GM23338 (cell line): ENCODE measurements around the gene EPM2AIP1. TPM values are rescaled to one million over a fixed set of nuclear protein-coding genes. Genes with fewer than 3 reads are reported as not detected.
A peak's percentile ranks its signal among the peaks of the same experiment; 100 is the strongest.

Source experiments
- ATAC-seq: fragments of 200-7000 bp; cut with Tn5 transposase; 3 replicates; pipeline ENCODE4 v1.9.1; 2020
- DNase-seq: peaks from one replicate; pipeline ENCODE4 v3.0.0-alpha.2; 2015; ENCODE audit warnings: low spot score
- H2AFZ ChIP-seq: fragments of 200-600 bp; sonication (generic); 2 replicates; pipeline ENCODE4 v1.8.0; 2016; ENCODE audit warnings: antibody characterized with exemption, mild to moderate bottlenecking, moderate library complexity
- H3F3A ChIP-seq: fragments of 200-600 bp; sonication (generic); replicated peaks from 2 replicates; pipeline ENCODE4 v1.8.0; 2017; ENCODE audit warnings: antibody characterized with exemption, mixed run types, low read depth
- H3K27ac ChIP-seq: fragments of 200-600 bp; sonication (generic); 2 replicates; pipeline ENCODE4 v1.6.1; 2016; ENCODE audit warnings: low read depth
- H3K27me3 ChIP-seq: fragments of 200-600 bp; sonication (generic); 2 replicates; pipeline ENCODE4 v1.8.0; 2016; ENCODE audit warnings: mild to moderate bottlenecking, mixed run types, moderate library complexity; ENCODE audit not compliant: insufficient read depth
- H3K36me3 ChIP-seq: fragments of 200-600 bp; sonication (generic); 2 replicates; pipeline ENCODE4 v1.8.0; 2016; ENCODE audit warnings: mild to moderate bottlenecking; ENCODE audit not compliant: insufficient read depth
- H3K4me1 ChIP-seq: fragments of 200-600 bp; sonication (generic); 2 replicates; pipeline ENCODE4 v1.8.0; 2016; ENCODE audit warnings: mild to moderate bottlenecking, moderate library complexity; ENCODE audit not compliant: insufficient read depth
- H3K4me2 ChIP-seq: fragments of 200-600 bp; sonication (generic); 2 replicates; pipeline ENCODE4 v1.7.1; 2017; ENCODE audit warnings: mixed run types
- H3K4me3 ChIP-seq: fragments of 200-600 bp; sonication (generic); 2 replicates; pipeline ENCODE4 v1.6.1; 2016; ENCODE audit warnings: mixed run types
- H3K79me2 ChIP-seq: fragments of 200-600 bp; sonication (generic); replicated peaks from 2 replicates; pipeline ENCODE4 v1.8.0; 2017; ENCODE audit warnings: mild to moderate bottlenecking; ENCODE audit not compliant: insufficient read depth
- H3K9me2 ChIP-seq: fragments of 200-600 bp; sonication (generic); 2 replicates; pipeline ENCODE4 v1.8.0; 2017; ENCODE audit not compliant: insufficient read depth
- H4K20me1 ChIP-seq: fragments of 200-600 bp; sonication (generic); replicated peaks from 2 replicates; pipeline ENCODE4 v1.8.0; 2017; ENCODE audit warnings: mild to moderate bottlenecking; ENCODE audit not compliant: insufficient read depth
- H3K27ac Mint-ChIP-seq: 2 replicates; pipeline ENCODE4 v1.8.0; 2020; ENCODE audit warnings: inconsistent platforms, mild to moderate bottlenecking, moderate library complexity, mixed read lengths
- H3K27me3 Mint-ChIP-seq: 3 replicates; pipeline ENCODE4 v1.8.0; 2022; ENCODE audit warnings: low read depth, mild to moderate bottlenecking, moderate library complexity, mixed read lengths, inconsistent platforms; ENCODE audit not compliant: insufficient read depth, poor library complexity
- H3K36me3 Mint-ChIP-seq: 3 replicates; pipeline ENCODE4 v1.8.0; 2021; ENCODE audit warnings: low read depth, mild to moderate bottlenecking, inconsistent platforms, moderate library complexity, mixed read lengths
- H3K4me1 Mint-ChIP-seq: 3 replicates; pipeline ENCODE4 v1.8.0; 2020; ENCODE audit warnings: mild to moderate bottlenecking, inconsistent platforms, mixed read lengths
- H3K4me3 Mint-ChIP-seq: 3 replicates; pipeline ENCODE4 v1.8.0; 2021; ENCODE audit warnings: moderate library complexity, mild to moderate bottlenecking, inconsistent platforms, mixed read lengths
- H3K9me3 Mint-ChIP-seq: 3 replicates; pipeline ENCODE4 v1.8.0; 2020; ENCODE audit warnings: moderate library complexity, mild to moderate bottlenecking, inconsistent platforms, mixed read lengths
- EZH2phosphoT487 ChIP-seq: fragments of 200-600 bp; sonication (generic); IDR thresholded peaks from one replicate; pipeline ENCODE4 v1.8.1; 2018; ENCODE audit warnings: antibody characterized with exemption; ENCODE audit not compliant: unreplicated experiment
- JUNB ChIP-seq: IDR thresholded peaks from one replicate; pipeline ENCODE4 v1.6.1; 2016; ENCODE audit warnings: antibody characterized with exemption; ENCODE audit not compliant: unreplicated experiment
- ZNF331 ChIP-seq: fragments of 250-450 bp; sonication (Bioruptor Pico); IDR thresholded peaks from 2 replicates; pipeline ENCODE4 v1.5.0; 2020; ENCODE audit warnings: low read depth, mild to moderate bottlenecking, moderate library complexity
- polyA plus RNA-seq: library from polyadenylated mRNA; unstranded; fragments of >200 nt; fragmentation: Nextera tagmentation; extraction: Ambion mirVana; gene quantifications from 2 replicates; pipeline ENCODE4 v1.2.1, GENCODE V29; 2016
- total RNA-seq: library from RNA; depleted of rRNA; stranded (reverse); fragments of >200 nt; shearing (Covaris generic); gene quantifications from 2 replicates; pipeline ENCODE4 v1.2.3, GENCODE V29; 2014
- TF ChIP-seq, protein P1 (sequence below): IDR thresholded peaks from one replicate; pipeline ENCODE4 v1.6.1; 2018; ENCODE audit warnings: antibody characterized with exemption; ENCODE audit not compliant: unreplicated experiment
- TF ChIP-seq, protein P2 (sequence below): fragments of 250-450 bp; sonication (Bioruptor Pico); IDR thresholded peaks from 2 replicates; pipeline ENCODE4 v1.5.0; 2020; ENCODE audit warnings: mild to moderate bottlenecking, moderate library complexity

The EPM2AIP1 gene
- total and polyA plus RNA-seq, 2 experiments from 2014 or later, result 7.2 to 10.6 TPM

DNA sequence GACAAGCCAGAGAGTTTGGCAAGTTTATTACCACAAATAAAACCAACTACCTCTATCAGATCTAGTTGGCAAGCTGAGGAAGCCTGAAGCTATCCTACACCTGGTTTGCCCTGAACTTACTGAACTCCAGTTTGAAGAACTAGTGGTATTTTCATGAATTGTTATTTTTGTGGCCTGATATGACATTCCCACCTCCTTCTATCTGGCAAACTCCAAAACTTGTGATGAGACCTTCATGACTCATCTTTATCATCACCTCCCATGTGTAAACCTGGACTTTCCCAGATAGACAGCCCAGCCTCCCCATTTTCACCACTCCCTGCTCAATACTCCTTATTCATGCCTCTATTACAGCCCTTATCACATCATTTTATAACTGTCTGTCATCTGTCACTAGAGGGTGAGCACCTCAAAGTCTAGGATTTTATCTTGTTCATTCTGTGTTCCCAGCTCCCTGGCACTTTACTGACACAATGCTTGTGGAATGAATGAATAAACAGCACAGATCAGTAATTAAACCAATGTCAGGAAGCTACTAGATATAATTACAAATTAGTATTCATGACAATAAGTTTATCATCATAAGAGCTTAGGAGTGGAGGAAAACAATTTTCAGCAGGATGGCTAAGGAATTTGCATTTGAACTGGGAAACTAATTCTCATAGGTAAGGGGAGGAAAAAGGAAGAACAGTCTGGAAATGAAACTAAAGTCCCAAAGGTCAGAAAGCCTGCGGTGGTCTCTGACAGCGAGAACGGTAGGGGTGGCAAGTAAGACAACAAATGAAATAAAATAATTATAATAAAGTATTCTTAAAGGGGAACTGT, 34.9 kb downstream of the EPM2AIP1 start:
- H3K27me3 Mint-ChIP-seq, result peaks cover 4% of the 10 kb centered on the region
- Histone ChIP-seq H3K36me3 (no peaks in the 10 kb centered on the region), H2AFZ (0 out of 2 replicates have a peak overlapping the region, but pooled peaks have one; percentile 2), H3K4me3 (no peak overlapping the region), H3K27ac (no peak overlapping the region), H3K4me1 (no peaks in the 10 kb centered on the region), H3K9me2 (peaks cover 3% of the 10 kb centered on the region; the same call in 1 of the 2 replicates), H3K27me3 (no peaks in the 10 kb centered on the region), H3K79me2 (no peaks in the 10 kb centered on the region), H3K4me2 (no peak overlapping the region), H3F3A (no peaks in the 10 kb centered on the region), H4K20me1 (no peaks in the 10 kb centered on the region)
- H3K4me3 Mint-ChIP-seq, result no peak overlapping the region
- no peak for TF ChIP-seq JUNB
- TF ChIP-seq, protein P1, sequence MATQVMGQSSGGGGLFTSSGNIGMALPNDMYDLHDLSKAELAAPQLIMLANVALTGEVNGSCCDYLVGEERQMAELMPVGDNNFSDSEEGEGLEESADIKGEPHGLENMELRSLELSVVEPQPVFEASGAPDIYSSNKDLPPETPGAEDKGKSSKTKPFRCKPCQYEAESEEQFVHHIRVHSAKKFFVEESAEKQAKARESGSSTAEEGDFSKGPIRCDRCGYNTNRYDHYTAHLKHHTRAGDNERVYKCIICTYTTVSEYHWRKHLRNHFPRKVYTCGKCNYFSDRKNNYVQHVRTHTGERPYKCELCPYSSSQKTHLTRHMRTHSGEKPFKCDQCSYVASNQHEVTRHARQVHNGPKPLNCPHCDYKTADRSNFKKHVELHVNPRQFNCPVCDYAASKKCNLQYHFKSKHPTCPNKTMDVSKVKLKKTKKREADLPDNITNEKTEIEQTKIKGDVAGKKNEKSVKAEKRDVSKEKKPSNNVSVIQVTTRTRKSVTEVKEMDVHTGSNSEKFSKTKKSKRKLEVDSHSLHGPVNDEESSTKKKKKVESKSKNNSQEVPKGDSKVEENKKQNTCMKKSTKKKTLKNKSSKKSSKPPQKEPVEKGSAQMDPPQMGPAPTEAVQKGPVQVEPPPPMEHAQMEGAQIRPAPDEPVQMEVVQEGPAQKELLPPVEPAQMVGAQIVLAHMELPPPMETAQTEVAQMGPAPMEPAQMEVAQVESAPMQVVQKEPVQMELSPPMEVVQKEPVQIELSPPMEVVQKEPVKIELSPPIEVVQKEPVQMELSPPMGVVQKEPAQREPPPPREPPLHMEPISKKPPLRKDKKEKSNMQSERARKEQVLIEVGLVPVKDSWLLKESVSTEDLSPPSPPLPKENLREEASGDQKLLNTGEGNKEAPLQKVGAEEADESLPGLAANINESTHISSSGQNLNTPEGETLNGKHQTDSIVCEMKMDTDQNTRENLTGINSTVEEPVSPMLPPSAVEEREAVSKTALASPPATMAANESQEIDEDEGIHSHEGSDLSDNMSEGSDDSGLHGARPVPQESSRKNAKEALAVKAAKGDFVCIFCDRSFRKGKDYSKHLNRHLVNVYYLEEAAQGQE, result no peak
- no peak for TF ChIP-seq EZH2phosphoT487
- TF ChIP-seq ZNF331, result no peak
- TF ChIP-seq, protein P2, sequence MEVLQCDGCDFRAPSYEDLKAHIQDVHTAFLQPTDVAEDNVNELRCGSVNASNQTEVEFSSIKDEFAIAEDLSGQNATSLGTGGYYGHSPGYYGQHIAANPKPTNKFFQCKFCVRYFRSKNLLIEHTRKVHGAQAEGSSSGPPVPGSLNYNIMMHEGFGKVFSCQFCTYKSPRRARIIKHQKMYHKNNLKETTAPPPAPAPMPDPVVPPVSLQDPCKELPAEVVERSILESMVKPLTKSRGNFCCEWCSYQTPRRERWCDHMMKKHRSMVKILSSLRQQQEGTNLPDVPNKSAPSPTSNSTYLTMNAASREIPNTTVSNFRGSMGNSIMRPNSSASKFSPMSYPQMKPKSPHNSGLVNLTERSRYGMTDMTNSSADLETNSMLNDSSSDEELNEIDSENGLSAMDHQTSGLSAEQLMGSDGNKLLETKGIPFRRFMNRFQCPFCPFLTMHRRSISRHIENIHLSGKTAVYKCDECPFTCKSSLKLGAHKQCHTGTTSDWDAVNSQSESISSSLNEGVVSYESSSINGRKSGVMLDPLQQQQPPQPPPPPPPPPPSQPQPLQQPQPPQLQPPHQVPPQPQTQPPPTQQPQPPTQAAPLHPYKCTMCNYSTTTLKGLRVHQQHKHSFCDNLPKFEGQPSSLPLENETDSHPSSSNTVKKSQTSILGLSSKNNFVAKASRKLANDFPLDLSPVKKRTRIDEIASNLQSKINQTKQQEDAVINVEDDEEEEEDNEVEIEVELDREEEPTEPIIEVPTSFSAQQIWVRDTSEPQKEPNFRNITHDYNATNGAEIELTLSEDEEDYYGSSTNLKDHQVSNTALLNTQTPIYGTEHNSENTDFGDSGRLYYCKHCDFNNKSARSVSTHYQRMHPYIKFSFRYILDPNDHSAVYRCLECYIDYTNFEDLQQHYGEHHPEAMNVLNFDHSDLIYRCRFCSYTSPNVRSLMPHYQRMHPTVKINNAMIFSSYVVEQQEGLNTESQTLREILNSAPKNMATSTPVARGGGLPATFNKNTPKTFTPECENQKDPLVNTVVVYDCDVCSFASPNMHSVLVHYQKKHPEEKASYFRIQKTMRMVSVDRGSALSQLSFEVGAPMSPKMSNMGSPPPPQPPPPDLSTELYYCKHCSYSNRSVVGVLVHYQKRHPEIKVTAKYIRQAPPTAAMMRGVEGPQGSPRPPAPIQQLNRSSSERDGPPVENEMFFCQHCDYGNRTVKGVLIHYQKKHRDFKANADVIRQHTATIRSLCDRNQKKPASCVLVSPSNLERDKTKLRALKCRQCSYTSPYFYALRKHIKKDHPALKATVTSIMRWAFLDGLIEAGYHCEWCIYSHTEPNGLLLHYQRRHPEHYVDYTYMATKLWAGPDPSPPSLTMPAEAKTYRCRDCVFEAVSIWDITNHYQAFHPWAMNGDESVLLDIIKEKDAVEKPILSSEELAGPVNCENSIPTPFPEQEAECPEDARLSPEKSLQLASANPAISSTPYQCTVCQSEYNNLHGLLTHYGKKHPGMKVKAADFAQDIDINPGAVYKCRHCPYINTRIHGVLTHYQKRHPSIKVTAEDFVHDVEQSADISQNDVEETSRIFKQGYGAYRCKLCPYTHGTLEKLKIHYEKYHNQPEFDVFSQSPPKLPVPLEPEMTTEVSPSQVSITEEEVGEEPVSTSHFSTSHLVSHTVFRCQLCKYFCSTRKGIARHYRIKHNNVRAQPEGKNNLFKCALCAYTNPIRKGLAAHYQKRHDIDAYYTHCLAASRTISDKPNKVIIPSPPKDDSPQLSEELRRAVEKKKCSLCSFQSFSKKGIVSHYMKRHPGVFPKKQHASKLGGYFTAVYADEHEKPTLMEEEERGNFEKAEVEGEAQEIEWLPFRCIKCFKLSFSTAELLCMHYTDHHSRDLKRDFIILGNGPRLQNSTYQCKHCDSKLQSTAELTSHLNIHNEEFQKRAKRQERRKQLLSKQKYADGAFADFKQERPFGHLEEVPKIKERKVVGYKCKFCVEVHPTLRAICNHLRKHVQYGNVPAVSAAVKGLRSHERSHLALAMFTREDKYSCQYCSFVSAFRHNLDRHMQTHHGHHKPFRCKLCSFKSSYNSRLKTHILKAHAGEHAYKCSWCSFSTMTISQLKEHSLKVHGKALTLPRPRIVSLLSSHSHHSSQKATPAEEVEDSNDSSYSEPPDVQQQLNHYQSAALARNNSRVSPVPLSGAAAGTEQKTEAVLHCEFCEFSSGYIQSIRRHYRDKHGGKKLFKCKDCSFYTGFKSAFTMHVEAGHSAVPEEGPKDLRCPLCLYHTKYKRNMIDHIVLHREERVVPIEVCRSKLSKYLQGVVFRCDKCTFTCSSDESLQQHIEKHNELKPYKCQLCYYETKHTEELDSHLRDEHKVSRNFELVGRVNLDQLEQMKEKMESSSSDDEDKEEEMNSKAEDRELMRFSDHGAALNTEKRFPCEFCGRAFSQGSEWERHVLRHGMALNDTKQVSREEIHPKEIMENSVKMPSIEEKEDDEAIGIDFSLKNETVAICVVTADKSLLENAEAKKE (CRISPR knock-in tag), result no peak
- H3K27ac Mint-ChIP-seq, result no peak overlapping the region
- no peaks in the 10 kb centered on the region for H3K36me3 Mint-ChIP-seq
- peaks cover 10% of the 10 kb centered on the region for H3K4me1 Mint-ChIP-seq
- H3K9me3 Mint-ChIP-seq, result no peaks in the 10 kb centered on the region
- DNase-seq, result no peak
- ATAC-seq, result no peak
